GM13976 (cell line): ENCODE data around the gene TIMM22.
A peak's percentile ranks its signal among the peaks of the same experiment; 100 is the strongest.

Experiments
- DNase-seq: peaks from one replicate; pipeline ENCODE4 v3.0.0; 2012; ENCODE audit warnings: low spot score
- in situ Hi-C: fragments of 300-500 bp; cut with MboI; formaldehyde crosslinking; loops from one replicate; pipeline ENCODE4 v1.12.0; 2022; ENCODE audit warnings: low sequenced_read_pairs, mixed read lengths, inconsistent platforms; ENCODE audit not compliant: unreplicated experiment
- TF ChIP-seq, protein P1 (sequence below): IDR thresholded peaks from 2 replicates; pipeline ENCODE4 v1.5.1; 2012; ENCODE audit warnings: borderline replicate concordance, mild to moderate bottlenecking; ENCODE audit not compliant: insufficient read depth; ENCODE audit errors: extremely low read depth, missing control alignments, control extremely low read depth

TIMM22 gene

DNA sequence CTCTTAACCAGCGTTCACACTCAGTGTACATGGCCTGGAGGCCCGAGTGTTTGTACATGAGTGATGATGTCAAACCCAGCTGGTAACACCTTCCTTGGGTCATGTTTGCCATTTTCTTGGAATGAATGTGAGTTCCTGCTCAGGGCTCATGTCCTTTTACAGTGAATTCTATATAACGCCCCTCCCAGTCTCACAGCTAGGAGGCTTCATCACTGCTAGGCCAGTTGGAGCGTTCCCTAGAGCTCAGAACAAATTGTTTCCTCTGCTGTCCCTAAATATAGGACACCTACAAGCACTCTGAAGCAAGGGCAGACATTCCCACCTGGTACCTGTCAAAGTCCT, 5.5 kb downstream of the TIMM22 start:
- no peak for DNase-seq
- TF ChIP-seq, protein P1, sequence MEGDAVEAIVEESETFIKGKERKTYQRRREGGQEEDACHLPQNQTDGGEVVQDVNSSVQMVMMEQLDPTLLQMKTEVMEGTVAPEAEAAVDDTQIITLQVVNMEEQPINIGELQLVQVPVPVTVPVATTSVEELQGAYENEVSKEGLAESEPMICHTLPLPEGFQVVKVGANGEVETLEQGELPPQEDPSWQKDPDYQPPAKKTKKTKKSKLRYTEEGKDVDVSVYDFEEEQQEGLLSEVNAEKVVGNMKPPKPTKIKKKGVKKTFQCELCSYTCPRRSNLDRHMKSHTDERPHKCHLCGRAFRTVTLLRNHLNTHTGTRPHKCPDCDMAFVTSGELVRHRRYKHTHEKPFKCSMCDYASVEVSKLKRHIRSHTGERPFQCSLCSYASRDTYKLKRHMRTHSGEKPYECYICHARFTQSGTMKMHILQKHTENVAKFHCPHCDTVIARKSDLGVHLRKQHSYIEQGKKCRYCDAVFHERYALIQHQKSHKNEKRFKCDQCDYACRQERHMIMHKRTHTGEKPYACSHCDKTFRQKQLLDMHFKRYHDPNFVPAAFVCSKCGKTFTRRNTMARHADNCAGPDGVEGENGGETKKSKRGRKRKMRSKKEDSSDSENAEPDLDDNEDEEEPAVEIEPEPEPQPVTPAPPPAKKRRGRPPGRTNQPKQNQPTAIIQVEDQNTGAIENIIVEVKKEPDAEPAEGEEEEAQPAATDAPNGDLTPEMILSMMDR, result no peak
- in situ Hi-C loops, result no loop called here

- TF ChIP-seq, protein P1, result no peak
- in situ Hi-C loops, result no loop called here
- no peak for DNase-seq
These were observed 6.0 kb downstream of the TIMM22 start for GRCh38 chr17:1002771-1003555.

DNA sequence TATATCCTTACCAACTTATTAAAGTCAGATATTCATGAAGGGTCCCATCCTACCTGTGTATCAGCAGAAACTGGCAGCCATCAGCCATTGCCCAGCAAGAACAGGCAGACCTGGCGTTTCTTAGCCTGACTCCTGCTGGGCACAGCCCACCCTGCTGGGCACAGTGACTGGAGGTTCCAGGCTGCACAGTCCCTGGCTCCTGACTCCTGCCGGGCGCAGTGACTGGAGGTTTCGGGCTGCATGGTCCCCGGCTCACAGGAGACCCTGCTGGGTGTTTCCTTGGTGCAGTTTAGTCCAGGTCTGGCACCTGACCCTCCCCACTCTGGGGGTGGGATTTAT, 6.7 kb downstream of the TIMM22 start:
- DNase-seq, result no peak
- in situ Hi-C loops, result no loop called here
- TF ChIP-seq, protein P1, result no peak

DNA sequence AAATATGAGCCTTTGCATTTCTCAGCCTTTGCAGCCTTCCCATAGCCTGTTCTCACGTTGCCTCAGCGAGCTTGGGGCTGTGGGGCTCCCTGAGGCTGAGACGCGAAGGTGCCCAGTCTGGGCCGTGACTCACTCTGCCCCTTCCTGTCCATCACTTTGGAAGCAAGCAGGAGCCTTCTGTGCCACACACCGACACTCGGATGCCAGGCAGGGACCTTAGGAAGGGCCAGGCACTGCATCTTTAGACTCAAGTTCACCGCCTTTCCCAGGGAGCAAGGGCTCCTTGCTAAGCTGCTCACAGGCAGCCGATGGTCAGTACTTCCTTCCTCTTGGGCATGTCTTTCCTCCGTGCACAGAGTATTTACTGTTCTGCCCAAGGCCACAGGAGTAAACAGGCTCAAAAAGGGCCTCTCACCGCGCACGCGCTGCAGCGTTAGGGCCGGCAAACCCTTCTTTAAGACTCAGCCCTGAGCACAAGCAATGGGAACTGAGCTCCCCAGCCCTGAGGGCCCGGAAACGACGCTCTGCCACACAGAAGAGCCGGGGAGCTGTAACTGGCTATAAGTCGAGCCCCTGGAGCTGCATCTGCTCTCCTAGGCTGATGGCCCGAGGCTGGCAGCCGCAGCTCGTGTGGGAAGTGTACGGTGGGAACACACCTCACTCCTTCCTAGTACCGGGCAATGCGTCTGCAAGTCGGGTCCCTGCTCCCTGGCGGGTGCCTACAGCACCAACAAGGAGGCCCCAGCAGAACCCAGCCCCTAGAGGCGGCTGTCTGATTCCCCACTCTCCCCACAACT, 7.2 kb downstream of the TIMM22 start:
- in situ Hi-C loops, result no loop called here
- DNase-seq, result peak; percentile 34
- TF ChIP-seq, protein P1, result no peak

DNA sequence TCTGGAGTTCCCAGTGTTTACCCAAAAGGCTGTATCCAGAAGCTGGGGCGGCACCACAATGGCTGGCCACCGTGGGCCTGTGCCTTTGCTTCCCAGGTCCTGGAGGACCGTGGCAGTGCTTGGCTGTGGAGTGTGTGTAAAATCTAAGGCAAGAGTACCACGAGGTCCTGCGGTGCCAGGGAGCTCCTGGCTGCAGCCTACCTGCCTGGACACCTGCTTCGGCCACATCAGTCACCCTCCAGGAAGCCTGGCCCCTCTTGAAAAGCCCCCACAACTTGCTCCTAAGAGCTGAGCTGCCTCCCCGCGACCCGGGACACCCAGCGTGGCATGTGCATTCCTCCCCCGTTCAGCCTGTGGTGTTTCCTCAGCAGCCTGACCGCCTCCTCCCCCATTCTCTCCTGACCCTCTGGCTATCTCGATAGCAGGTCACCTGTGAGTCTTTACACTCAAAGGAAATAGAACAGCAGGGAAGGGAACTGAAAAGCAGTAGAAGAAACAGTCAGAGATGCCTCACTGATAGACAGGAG, 7.9 kb downstream of the TIMM22 start:
- in situ Hi-C loops, result no loop called here
- TF ChIP-seq, protein P1, result no peak
- no peak for DNase-seq

- DNase-seq, result no peak
- in situ Hi-C loops, result no loop called here
- TF ChIP-seq, protein P1, result no peak
These were observed 8.5 kb downstream of the TIMM22 start for GRCh38 chr17:1005361-1005946.
